Measurements from ENCODE around the gene PPP1R9B. TPM values are rescaled to one million over a fixed set of nuclear protein-coding genes. Genes with fewer than 3 reads are reported as not detected.

PPP1R9B gene
- total RNA-seq, 4 donors from 2014 or later: 28.6 to 37.2 (median 31.9) TPM

GRCh38 chr17:50152736-50153135 lies 2.3 kb upstream of the PPP1R9B start:
- DNase-seq: no peak
- Histone ChIP-seq H3K4me1 (peaks cover 23 to 46% of the 10 kb centered on the region in 2 donors), H3K4me3 (replicated peaks in 1 of 3) (no peak overlapping the region)

GRCh38 chr17:50151937-50152547 lies 1.6 kb upstream of the PPP1R9B start:
- DNase-seq: peak; percentile 85 to 87
- Histone ChIP-seq H3K36me3 (no peaks in the 10 kb centered on the region), H3K4me3 (replicated peaks in 1 of 3) (peak overlapping the region; percentile 32 to 76 (median 55)), H3K9me3 (no peaks in the 10 kb centered on the region), H3K4me1 (peaks cover 30 to 53% of the 10 kb centered on the region in 2 donors), H3K27me3 (no peaks in the 10 kb centered on the region), H3K27ac (peak overlapping the region; percentile 85 to 95 (median 86))
- intact Hi-C loops (cut with DNase I): no loop called here
- peak in 1 of 2 donors; percentile 23 for TF ChIP-seq POLR2A (IDR thresholded peaks at IDR 0.05)
- TF ChIP-seq, protein P1, sequence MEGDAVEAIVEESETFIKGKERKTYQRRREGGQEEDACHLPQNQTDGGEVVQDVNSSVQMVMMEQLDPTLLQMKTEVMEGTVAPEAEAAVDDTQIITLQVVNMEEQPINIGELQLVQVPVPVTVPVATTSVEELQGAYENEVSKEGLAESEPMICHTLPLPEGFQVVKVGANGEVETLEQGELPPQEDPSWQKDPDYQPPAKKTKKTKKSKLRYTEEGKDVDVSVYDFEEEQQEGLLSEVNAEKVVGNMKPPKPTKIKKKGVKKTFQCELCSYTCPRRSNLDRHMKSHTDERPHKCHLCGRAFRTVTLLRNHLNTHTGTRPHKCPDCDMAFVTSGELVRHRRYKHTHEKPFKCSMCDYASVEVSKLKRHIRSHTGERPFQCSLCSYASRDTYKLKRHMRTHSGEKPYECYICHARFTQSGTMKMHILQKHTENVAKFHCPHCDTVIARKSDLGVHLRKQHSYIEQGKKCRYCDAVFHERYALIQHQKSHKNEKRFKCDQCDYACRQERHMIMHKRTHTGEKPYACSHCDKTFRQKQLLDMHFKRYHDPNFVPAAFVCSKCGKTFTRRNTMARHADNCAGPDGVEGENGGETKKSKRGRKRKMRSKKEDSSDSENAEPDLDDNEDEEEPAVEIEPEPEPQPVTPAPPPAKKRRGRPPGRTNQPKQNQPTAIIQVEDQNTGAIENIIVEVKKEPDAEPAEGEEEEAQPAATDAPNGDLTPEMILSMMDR (IDR thresholded peaks at IDR 0.05): peak in 2 of 6 experiments; percentile 18 to 38
- WGBS, 2 donors: 6 to 9% methylated on average over 12 of the region's 12 CpGs

More at GRCh38 chr17:50152736-50153135, 2.3 kb upstream of the PPP1R9B start:
- no peaks in the 10 kb centered on the region for H3K9me3 ChIP-seq
- no peaks in the 10 kb centered on the region for H3K27me3 ChIP-seq
- no peak for TF ChIP-seq POLR2A (IDR thresholded peaks at IDR 0.05)
- TF ChIP-seq, protein P1 (IDR thresholded peaks at IDR 0.05): no peak
- WGBS, 2 donors: 72 to 76% methylated on average over 5 to 6 of the region's 7 CpGs
- H3K27ac ChIP-seq: peak overlapping the region; percentile 85 to 95 (median 86)
- intact Hi-C loops (cut with DNase I): no loop called here
- no peaks in the 10 kb centered on the region for H3K36me3 ChIP-seq

DNA sequence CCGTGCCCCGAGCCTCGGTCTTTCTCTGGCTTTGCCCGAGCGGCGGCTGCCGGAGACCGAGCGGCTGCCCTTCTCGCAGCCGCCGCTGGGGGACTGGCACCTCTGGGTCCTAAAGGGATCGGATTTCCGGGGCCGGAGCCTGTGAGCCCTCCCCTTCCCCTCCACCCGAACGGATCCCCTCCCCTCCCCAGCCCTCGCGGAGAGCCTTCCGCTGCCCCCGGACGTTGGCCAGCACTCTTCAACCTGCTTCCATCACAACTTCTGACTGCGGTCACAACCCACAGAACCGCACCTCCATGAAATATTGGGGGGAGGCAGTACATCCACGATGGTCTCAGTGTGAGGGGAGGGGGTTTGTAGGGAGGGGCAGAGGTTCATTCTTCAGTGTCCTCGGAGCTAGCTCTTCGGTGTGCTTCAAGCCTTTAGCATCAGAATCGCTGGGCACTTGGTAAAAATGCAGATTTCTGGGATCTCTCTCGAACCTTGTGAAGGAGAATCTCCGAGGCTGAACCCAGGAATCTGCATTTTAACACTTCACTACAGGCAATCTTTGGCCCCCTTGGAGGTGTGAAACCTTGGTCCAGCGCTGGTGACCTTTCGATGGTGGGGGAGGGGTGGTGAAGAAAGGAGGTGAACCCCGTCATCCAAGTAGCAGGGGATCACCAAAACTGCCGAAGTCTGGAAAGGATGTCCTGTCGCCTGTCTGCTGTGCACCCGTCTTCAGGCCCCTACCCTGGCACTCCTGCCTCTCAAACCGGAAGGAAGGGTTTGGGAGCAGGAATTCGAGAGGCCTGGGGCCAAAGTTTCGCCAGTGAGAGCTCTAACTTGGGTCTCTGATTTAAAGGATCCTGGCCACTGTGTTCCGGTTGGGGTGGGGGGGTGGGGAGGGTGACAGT lies 812 bp upstream of the PPP1R9B start:
- no peaks in the 10 kb centered on the region for H3K9me3 ChIP-seq
- peak; percentile 86 to 89 for DNase-seq
- peak in 1 of 2 donors; percentile 52 for TF ChIP-seq POLR2A (IDR thresholded peaks at IDR 0.05)
- TF ChIP-seq, protein P1 (IDR thresholded peaks at IDR 0.05): peak; percentile 33 to 81 (median 65)
- WGBS, 2 donors: 2 to 3% methylated on average over 10 to 18 of the region's 40 CpGs
- intact Hi-C loops (cut with DNase I): no loop called here
- H3K36me3 ChIP-seq: no peaks in the 10 kb centered on the region
- no peaks in the 10 kb centered on the region for H3K27me3 ChIP-seq
- H3K4me3 ChIP-seq (replicated peaks in 1 of 3): peak overlapping the region in 2 of 3 donors; percentile 76 to 86
- H3K27ac ChIP-seq: peak overlapping the region; percentile 85 to 95 (median 86)
- peaks cover 38 to 60% of the 10 kb centered on the region in 2 donors for H3K4me1 ChIP-seq

DNA sequence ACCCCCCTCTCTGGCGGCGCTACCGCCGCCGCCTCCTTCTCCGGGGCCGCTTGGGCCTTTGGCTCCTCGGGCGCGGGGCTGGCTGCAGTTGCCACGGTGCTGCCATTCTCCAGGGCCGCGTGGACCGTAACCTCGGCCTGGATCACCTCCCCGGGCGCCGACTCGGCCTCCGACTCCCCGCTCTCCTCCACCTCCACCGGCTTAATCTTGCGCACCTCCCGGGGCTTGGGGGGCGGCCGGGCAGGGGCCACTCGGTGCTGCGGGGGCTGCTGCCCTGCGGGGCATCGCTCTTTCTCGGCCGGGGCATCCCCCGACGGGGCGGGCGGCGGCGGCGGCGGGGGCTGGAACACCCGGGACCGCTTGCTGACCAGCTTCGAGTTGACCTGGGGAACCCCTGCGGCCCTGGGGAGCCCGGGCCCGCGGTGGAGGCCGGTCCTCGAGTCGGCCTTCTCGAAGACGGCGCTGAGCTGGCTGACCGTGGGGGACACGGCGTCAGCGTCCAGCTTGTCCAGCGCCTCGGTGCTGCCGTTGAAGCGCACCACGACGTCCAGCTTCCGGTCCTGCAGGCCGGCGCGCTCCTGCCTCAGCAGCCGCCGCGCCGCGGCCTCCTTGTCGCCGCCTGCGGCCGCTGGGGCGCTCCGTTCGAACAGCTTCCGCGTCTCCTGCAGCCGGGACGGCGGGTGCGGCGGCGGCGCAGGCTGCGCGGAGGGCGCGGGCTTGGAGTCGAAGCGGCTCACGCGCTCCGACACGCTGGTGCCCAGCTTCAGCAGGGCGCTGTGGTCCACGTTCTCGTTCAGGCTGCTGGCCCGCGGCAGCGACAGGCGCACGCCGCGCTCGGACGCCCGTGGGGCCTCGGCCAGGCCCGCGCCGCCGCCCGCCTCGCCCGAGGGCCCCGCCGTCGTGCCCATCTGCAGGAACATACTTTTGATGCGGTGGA lies 792 bp downstream of the PPP1R9B start:
- peak; percentile 63 to 67 for DNase-seq
- peak in 1 of 2 donors; percentile 27 for TF ChIP-seq POLR2A (IDR thresholded peaks at IDR 0.05)
- TF ChIP-seq, protein P1 (IDR thresholded peaks at IDR 0.05): peak in 1 of 6 experiments; percentile 25
- Histone ChIP-seq H3K27ac (peak overlapping the region; percentile 50 to 86 (median 85)), H3K4me3 (replicated peaks in 1 of 3) (peak overlapping the region; percentile 18 to 86 (median 76)), H3K4me1 (peaks cover 39 to 54% of the 10 kb centered on the region in 2 donors), H3K36me3 (peaks cover 4% of the 10 kb centered on the region in 2 donors), H3K9me3 (no peaks in the 10 kb centered on the region), H3K27me3 (no peaks in the 10 kb centered on the region)
- intact Hi-C loops (cut with DNase I): loop anchor here (5.0 kb wide), 1 partner anchor 37 kb away; no protein-coding TSS in a partner anchor
- 0 to 7% methylated on average over 1 to 9 of the region's 123 CpGs for WGBS, 2 donors
